Endothelial cell of umbilical vein (primary cell): Measurements from ENCODE around the gene AMT. TPM values are rescaled to one million over a fixed set of nuclear protein-coding genes. Genes with fewer than 3 reads are reported as not detected.

Experiments used
- BruUV-seq: library from RNA; stranded (reverse); fragments of 400-500 nt; replicated peaks from 2 replicates; lab custom pipeline; 2021; lab: Mats Ljungman, UMichigan
- CTCF ChIA-PET: fragments of 300-600, 350-600 bp; sonication (Branson Sonifier 250); formaldehyde crosslinking; loops from one replicate; lab custom pipeline; 2021; ENCODE audit warnings: antibody characterized with exemption, inconsistent platforms; lab: Charles Lee
- POLR2A ChIA-PET: fragments of 300-600, 350-600 bp; sonication (Branson Sonifier 250); formaldehyde crosslinking; loops from one replicate; lab custom pipeline; 2021; ENCODE audit warnings: antibody characterized with exemption, inconsistent platforms; lab: Charles Lee
- DNase-seq: peaks from one replicate; pipeline ENCODE4 v3.0.0-alpha.2; 2011; ENCODE audit warnings: low read depth, low spot score
- FAIRE-seq: peaks from 2 replicates; lab custom pipeline; 2011; peaks lifted over from hg19 to GRCh38; lab: Jason Lieb, UNC
- H2AFZ ChIP-seq: 2 replicates; pipeline ENCODE4 v1.6.0; 2012; ENCODE audit warnings: low read depth, low read length, control low read depth, inconsistent platforms
- H3K27ac ChIP-seq: 2 replicates; pipeline ENCODE4 v1.5.1; 2011; ENCODE audit warnings: low read depth, mild to moderate bottlenecking, control low read depth, low read length, moderate library complexity; ENCODE audit not compliant: insufficient read depth
- H3K27me3 ChIP-seq, 2 experiments: 2 replicates each; pipeline versions ENCODE4 v1.6.0 to v1.6.1; 2011; ENCODE audit warnings: low read length in 2 of 2, mixed read lengths in 1 of 2; ENCODE audit not compliant: control insufficient read depth in 2 of 2, insufficient read depth in 2 of 2
- H3K36me3 ChIP-seq, 2 experiments: 2 replicates in 1 of 2; 3 replicates in 1 of 2; pipeline ENCODE4 v1.5.1; 2011; ENCODE audit warnings: low read length in 2 of 2, mild to moderate bottlenecking in 1 of 2, moderate library complexity in 1 of 2; ENCODE audit not compliant: control insufficient read depth in 2 of 2, insufficient read depth in 2 of 2; ENCODE audit errors: extremely low read depth in 1 of 2
- H3K4me1 ChIP-seq: 3 replicates; pipeline ENCODE4 v1.5.1; 2011; ENCODE audit warnings: mild to moderate bottlenecking, low read length; ENCODE audit not compliant: control insufficient read depth, insufficient read depth; ENCODE audit errors: extremely low read depth
- H3K4me2 ChIP-seq: 2 replicates; pipeline ENCODE4 v1.6.1; 2011; ENCODE audit warnings: low read length, control low read depth, mixed read lengths; ENCODE audit not compliant: insufficient read depth
- H3K4me3 ChIP-seq, 3 experiments: fragments of 200-600 bp in 1 of 3; sonication (generic), shearing (Covaris generic) in 1 of 3; replicated peaks in 1 of 3; 2 replicates each; pipeline ENCODE4 v1.5.1; 2011 to 2016; ENCODE audit warnings: control low read depth in 3 of 3, low read length in 3 of 3, mild to moderate bottlenecking in 2 of 3, inconsistent platforms in 1 of 3, low read depth in 1 of 3, moderate library complexity in 1 of 3; ENCODE audit not compliant: insufficient read depth in 1 of 3
- H3K79me2 ChIP-seq: 2 replicates; pipeline ENCODE4 v1.6.0; 2012; ENCODE audit warnings: low read length, inconsistent platforms; ENCODE audit not compliant: control insufficient read depth, insufficient read depth
- H3K9ac ChIP-seq: replicated peaks from 2 replicates; pipeline ENCODE3; 2011; ENCODE audit warnings: low read length, control low read depth; ENCODE audit not compliant: insufficient read depth; ENCODE audit errors: extremely low read depth
- H3K9me1 ChIP-seq: replicated peaks from 3 replicates; pipeline ENCODE4 v1.6.0; 2011; ENCODE audit warnings: mild to moderate bottlenecking, low read length; ENCODE audit not compliant: control insufficient read depth, insufficient read depth; ENCODE audit errors: extremely low read depth
- H3K9me3 ChIP-seq: replicated peaks from 2 replicates; pipeline ENCODE4 v1.5.1; 2012; ENCODE audit warnings: low read length, inconsistent platforms; ENCODE audit not compliant: control insufficient read depth, insufficient read depth
- H4K20me1 ChIP-seq: replicated peaks from 2 replicates; pipeline ENCODE3; 2011; ENCODE audit warnings: mild to moderate bottlenecking, low read length; ENCODE audit not compliant: control insufficient read depth, insufficient read depth; ENCODE audit errors: extremely low read depth
- CTCF ChIP-seq, 2 donors: IDR thresholded peaks; 1 replicate in 1 of 2; 2 replicates in 1 of 2; pipeline ENCODE4 v1.5.1; 2011; ENCODE audit warnings: low read length in 2 of 2, mild to moderate bottlenecking in 2 of 2, moderate library complexity in 2 of 2, control low read depth in 1 of 2, inconsistent platforms in 1 of 2, low read depth in 1 of 2; ENCODE audit not compliant: insufficient read depth in 1 of 2; ENCODE audit errors: extremely low read depth in 1 of 2
- EZH2 ChIP-seq: IDR thresholded peaks from 2 replicates; pipeline ENCODE4 v1.6.1; 2012; ENCODE audit warnings: borderline replicate concordance, low read depth, mild to moderate bottlenecking, moderate library complexity, low read length, inconsistent platforms; ENCODE audit not compliant: severe bottlenecking
- FOS ChIP-seq: IDR thresholded peaks from 2 replicates; pipeline ENCODE4 v1.6.1; 2011; ENCODE audit warnings: mild to moderate bottlenecking, low read length, moderate library complexity, borderline replicate concordance; ENCODE audit not compliant: insufficient read depth
- JUN ChIP-seq: IDR thresholded peaks from 2 replicates; pipeline ENCODE4 v1.6.1; 2011; ENCODE audit warnings: borderline replicate concordance, low read depth; ENCODE audit not compliant: insufficient read length, insufficient read depth
- POLR2A ChIP-seq: IDR thresholded peaks from 2 replicates; pipeline ENCODE4 v1.6.1; 2012; ENCODE audit warnings: low read depth, mild to moderate bottlenecking, control low read depth, low read length
- POLR2AphosphoS5 ChIP-seq: IDR thresholded peaks from 2 replicates; pipeline ENCODE4 v1.6.1; 2012; ENCODE audit warnings: low read depth, mild to moderate bottlenecking, control low read depth, low read length, moderate library complexity; ENCODE audit not compliant: insufficient read depth
- dilution Hi-C: fragments of 300-500 bp; cut with MboI; formaldehyde crosslinking; loops from one replicate; pipeline ENCODE4 v1.15.0; 2019; ENCODE audit warnings: low sequenced_read_pairs; ENCODE audit not compliant: extremely low pct_ligation_motif_present
- intact Hi-C: fragments of 100-400 bp; cut with micrococcal nuclease; formaldehyde crosslinking; loops from one replicate; pipeline ENCODE4 v1.10.0; 2022
- polyA plus RNA-seq, 4 experiments: library from polyadenylated mRNA; depleted of rRNA in 3 of 4; stranded (reverse) in 3 of 4; unstranded in 1 of 4; fragments of >200 nt; gene quantifications; 2 replicates each; pipeline versions ENCODE4 v1.2.1 to v1.2.3, GENCODE V29; 2011 to 2012; ENCODE audit warnings: missing spikeins in 1 of 4
- total RNA-seq: library from RNA; stranded (reverse); gene quantifications from 2 replicates; pipeline ENCODE4 v1.2.3, GENCODE V29; 2021
- TF ChIP-seq, protein P1 (sequence below): IDR thresholded peaks from 2 replicates; pipeline ENCODE4 v1.6.1; 2011; ENCODE audit not compliant: insufficient read depth, insufficient read length

The AMT gene
- total and polyA plus RNA-seq, 2 donors (not counting 3 experiments of a cell fraction or from before 2014, with no cell fraction given), result 4.4 to 9.0 TPM

DNA sequence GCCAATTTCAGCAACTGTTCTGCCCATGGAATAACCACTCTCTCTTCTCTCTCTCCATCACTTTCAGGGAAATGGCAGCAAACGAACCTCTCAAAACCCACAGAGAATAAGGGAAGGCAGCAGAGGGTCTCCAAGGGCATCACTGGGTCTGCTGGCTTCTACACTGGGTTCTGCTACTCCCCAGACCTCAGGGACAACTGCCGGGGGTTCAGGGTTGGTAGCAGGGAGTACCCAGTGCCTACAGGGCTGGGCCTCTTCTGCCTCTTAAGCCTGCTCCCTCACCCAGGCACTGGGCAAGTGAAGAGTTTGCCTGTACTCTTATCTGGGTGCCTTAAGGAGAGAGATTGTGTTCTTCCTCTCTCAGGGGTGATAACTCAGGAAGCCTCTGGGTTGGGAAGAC lies 7.5 kb downstream of the AMT start:
- Histone ChIP-seq H2AFZ (no peak overlapping the region), H4K20me1 (peaks cover 10% of the 10 kb centered on the region), H3K4me2 (no peak overlapping the region), H3K79me2 (peaks cover 35% of the 10 kb centered on the region), H3K4me1 (peaks cover 27% of the 10 kb centered on the region), H3K27me3 (no peaks in the 10 kb centered on the region), H3K27ac (no peak overlapping the region), H3K4me3 (no peak overlapping the region), H3K36me3 (peaks cover 0 to 4% of the 10 kb centered on the region in 2 experiments), H3K9me3 (no peaks in the 10 kb centered on the region), H3K9me1 (no peaks in the 10 kb centered on the region), H3K9ac (no peak overlapping the region)
- dilution Hi-C loops, result no loop called here
- FAIRE-seq (no peak), DNase-seq (no peak)
- TF ChIP-seq CTCF (IDR thresholded peaks at IDR 0.05; ENCODE audit: extremely low read depth in 1 of 2, insufficient read depth in 1 of 2, low read depth in 1 of 2, low read length in 2 of 2), result no peak
- TF ChIP-seq JUN, result no peak
- TF ChIP-seq POLR2AphosphoS5, result no peak
- TF ChIP-seq POLR2A, result no peak
- TF ChIP-seq EZH2, result no peak
- no peak for TF ChIP-seq FOS
- TF ChIP-seq, protein P1, sequence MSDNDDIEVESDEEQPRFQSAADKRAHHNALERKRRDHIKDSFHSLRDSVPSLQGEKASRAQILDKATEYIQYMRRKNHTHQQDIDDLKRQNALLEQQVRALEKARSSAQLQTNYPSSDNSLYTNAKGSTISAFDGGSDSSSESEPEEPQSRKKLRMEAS, result no peak
- ChIA-PET CTCF (interaction anchor here (1.0 kb wide), 1 partner anchor 34 kb away, joined by 8 read pairs; no protein-coding TSS in a partner anchor), POLR2A (no interaction called here)
- no TSS peak for BruUV-seq
- intact Hi-C loops, result loop anchor here (5.0 kb wide), 1 partner anchor 322 kb away; the partner anchor contains the start of gene QRICH1
